Activated CD4-positive, alpha-beta T cell treated with anti-CD3 and anti-CD28 coated beads, Interleukin-2, amount 50 U/mL, for 48 hours (primary cell): Measurements from ENCODE around the gene HAT1.
A peak's percentile ranks its signal among the peaks of the same experiment; 100 is the strongest.

Experiments used
- DNase-seq, 2 experiments: peaks; one replicate each; pipeline ENCODE4 v3.0.0-alpha.2; 2020

Gene HAT1

GRCh38 chr2:171921970-171922229, 361 bp upstream of the HAT1 start:
- DNase-seq = no peak

DNA sequence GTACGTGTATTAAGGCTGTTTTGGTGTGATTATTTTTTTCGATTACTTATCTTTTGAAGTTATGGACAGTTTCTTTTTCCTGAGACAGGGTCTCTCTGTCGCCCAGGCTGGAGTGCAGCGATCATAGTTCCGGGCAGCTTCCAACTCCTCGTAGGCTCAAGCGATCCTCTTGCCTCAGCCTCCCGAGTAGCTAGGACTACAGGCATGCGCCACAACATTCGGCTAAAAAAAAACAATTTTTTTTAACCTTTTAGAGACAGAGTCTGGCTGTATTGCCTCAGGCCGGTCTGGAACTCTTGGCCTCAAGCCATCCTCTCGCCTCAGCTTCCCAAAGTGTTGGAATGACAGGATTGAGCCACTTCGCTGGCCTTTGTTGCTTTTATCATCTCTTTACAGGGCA, 945 bp downstream of the HAT1 start:
- DNase-seq = no peak

GRCh38 chr2:171924170-171924942, 2.1 kb downstream of the HAT1 start:
- no peak for DNase-seq

GRCh38 chr2:171930385-171930784, 8.1 kb downstream of the HAT1 start:
- no peak for DNase-seq

GRCh38 chr2:171939058-171939742, 16.9 kb downstream of the HAT1 start:
- DNase-seq = no peak

GRCh38 chr2:171939743-171940071, 17.4 kb downstream of the HAT1 start:
- no peak for DNase-seq

GRCh38 chr2:171941316-171941699, 19.0 kb downstream of the HAT1 start:
- DNase-seq = no peak

GRCh38 chr2:171943869-171944268, 21.6 kb downstream of the HAT1 start:
- DNase-seq = no peak

- DNase-seq = no peak
Measured at GRCh38 chr2:171952276-171952675, 30.0 kb downstream of the HAT1 start.

DNA sequence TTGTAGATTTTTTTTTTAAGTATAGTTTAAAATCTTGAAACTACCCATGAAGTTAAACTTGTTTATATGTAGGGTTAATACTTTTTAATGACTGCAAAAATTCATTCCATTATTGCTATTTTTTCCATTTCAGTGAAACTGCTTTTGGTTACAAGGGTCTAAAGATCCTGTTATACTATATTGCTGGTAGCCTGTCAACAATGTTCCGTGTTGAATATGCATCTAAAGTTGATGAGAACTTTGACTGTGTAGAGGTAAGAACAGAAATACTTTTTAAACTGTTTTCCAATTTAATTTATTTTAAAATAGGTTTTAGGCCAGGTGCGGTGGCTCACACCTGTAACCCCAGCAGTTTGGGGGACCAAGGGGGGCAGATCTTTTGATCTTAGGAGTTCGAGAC, 30.5 kb downstream of the HAT1 start:
- DNase-seq = no peak

GRCh38 chr2:171956135-171956825, 34.0 kb downstream of the HAT1 start:
- no peak for DNase-seq

DNA sequence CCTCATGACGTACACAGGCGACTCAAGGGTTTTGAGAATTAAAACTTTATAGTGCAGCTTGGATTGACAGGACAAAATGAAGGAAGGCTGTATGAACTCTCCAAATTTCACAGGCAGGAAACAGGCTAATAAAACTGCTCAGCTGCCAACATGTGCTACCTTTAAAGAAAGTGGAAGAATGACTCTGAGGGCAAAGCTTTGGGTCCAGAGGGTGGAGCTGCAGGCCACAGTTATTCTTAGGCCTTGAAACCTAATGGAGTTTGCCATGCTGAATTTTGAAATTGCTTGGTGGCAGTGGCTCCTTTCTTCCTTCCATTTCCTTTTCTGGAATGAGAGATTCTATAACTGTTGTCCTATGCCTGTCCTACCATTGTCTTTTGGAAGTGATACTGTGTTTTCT, 34.8 kb downstream of the HAT1 start:
- no peak for DNase-seq

DNA sequence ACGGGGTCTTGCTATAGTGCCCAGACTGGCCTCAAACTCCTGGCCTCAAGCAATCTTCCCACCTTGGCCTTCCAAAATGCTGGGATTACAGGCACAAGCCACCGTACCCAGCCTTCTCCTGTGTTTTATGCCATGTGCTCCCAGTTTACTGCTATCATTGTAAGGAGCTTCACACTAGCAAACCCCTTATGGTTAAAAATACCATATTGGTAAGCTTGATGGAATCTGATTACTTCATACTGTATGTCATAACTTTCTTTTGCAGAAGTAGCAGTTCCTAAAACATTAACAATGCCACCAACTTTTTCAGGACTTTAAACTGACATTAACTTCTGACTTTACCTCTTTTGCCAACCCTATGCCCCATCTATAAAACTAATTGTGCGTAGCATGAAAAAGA, 36.2 kb downstream of the HAT1 start:
- DNase-seq = no peak

DNA sequence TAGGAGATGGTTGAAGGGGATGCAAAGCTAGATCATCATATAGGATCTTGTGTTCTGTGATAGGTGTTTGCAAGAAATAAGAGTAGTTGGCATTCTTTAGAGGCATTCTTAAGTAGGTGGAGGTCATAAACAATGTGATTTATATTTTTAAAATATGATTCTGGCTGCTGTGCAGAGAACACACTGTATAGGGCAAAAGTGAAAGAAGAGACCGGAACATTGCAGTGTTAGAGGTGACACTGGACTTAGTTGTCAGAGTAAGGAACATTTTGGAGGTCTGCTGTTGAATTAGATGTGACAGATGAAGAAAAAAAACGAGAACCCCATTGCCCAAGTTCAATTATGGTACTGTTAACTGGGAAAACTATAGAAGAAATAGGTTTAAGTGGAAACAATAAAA, 37.7 kb downstream of the HAT1 start:
- DNase-seq = no peak

- no peak for DNase-seq
Measured at GRCh38 chr2:171960570-171960969, 38.3 kb downstream of the HAT1 start.

- DNase-seq = peak in 1 of 2 experiments; percentile 17
Measured at GRCh38 chr2:171963198-171963597, 40.9 kb downstream of the HAT1 start.

- no peak for DNase-seq
Measured at GRCh38 chr2:171964308-171964707, 42.0 kb downstream of the HAT1 start.

- DNase-seq = no peak
Measured at GRCh38 chr2:171965238-171965637, 43.0 kb downstream of the HAT1 start.

- DNase-seq = no peak
Measured at GRCh38 chr2:171965661-171966060, 43.4 kb downstream of the HAT1 start.

DNA sequence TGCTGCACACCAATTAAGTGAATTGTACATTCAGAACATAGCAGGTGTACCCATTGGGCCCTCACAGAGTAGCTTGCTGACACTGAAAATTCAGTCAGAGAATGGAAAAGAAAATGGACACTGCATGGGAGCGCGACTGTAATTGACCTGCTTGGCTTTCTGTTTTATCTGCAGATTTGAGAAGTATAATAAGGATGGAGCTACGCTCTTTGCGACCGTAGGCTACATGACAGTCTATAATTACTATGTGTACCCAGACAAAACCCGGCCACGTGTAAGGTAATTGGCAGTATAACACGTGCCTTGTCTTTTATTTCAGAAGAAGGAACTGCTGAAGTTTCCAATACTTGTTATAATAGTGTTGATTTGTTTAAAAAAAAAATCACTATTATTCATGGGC, 44.0 kb downstream of the HAT1 start:
- DNase-seq = no peak

DNA sequence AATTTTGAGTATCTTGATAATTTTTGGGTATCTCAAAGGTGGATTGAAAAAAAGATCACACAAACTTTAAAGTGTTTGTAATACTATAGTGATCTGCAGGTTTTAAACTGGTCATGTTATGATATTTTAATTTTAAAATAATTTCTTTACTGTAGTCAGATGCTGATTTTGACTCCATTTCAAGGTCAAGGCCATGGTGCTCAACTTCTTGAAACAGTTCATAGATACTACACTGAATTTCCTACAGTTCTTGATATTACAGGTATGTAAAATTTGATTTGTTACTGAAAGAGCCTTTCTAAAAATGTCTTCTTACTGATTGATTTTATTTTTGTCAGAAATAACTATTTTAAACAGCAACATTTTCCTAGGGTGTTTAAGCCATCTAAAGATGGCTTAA, 44.4 kb downstream of the HAT1 start:
- DNase-seq = no peak

- DNase-seq = no peak
Measured at GRCh38 chr2:171968509-171968908, 46.2 kb downstream of the HAT1 start.

GRCh38 chr2:171972329-171972982, 50.2 kb downstream of the HAT1 start:
- DNase-seq = no peak

- DNase-seq = no peak
Measured at GRCh38 chr2:171979103-171979502, 56.8 kb downstream of the HAT1 start.
